IMR-90 (cell line): ENCODE measurements around the gene C5orf58. TPM values are rescaled to one million over a fixed set of nuclear protein-coding genes. Genes with fewer than 3 reads are reported as not detected.

ENCODE experiments used
- ATAC-seq: fragments of 200-7000 bp; cut with Tn5 transposase; 2 replicates; pipeline ENCODE4 v1.9.1; 2020; ENCODE audit warnings: low read depth, mild to moderate bottlenecking, moderate library complexity
- BruUV-seq: library from RNA; stranded (reverse); fragments of 400-500 nt; replicated peaks from 2 replicates; lab custom pipeline; 2021; lab: Mats Ljungman, UMichigan
- CTCF ChIA-PET: fragments of 300-600 bp; formaldehyde crosslinking; extraction: SDS; loops from one replicate; lab custom pipeline; 2021; ENCODE audit warnings: antibody characterized with exemption; lab: Yijun Ruan, JAX
- POLR2A ChIA-PET: fragments of 300-600 bp; sonication (Branson Sonifier 250); formaldehyde crosslinking; loops from one replicate; lab custom pipeline; 2022; ENCODE audit warnings: antibody characterized with exemption; ENCODE audit not compliant: unreplicated experiment; lab: Charles Lee
- DNase-seq: peaks from one replicate; pipeline ENCODE4 v3.0.0; 2013
- H2AFZ ChIP-seq: replicated peaks from 2 replicates; pipeline ENCODE3; 2013; ENCODE audit warnings: low read length, mild to moderate bottlenecking; ENCODE audit not compliant: poor library complexity
- H2AK5ac ChIP-seq: 2 replicates; pipeline ENCODE4 v1.6.1; 2013; ENCODE audit warnings: low read depth, low read length, inconsistent platforms
- H2AK9ac ChIP-seq: replicated peaks from 2 replicates; pipeline ENCODE3; 2013; ENCODE audit warnings: mild to moderate bottlenecking, low read depth, low read length, moderate library complexity; ENCODE audit not compliant: poor library complexity
- H2BK120ac ChIP-seq: 2 replicates; pipeline ENCODE4 v1.6.1; 2013; ENCODE audit warnings: low read depth, low read length, inconsistent platforms
- H2BK15ac ChIP-seq: 3 replicates; pipeline ENCODE4 v1.6.1; 2013; ENCODE audit warnings: low read depth, low read length, inconsistent platforms
- H2BK20ac ChIP-seq: 2 replicates; pipeline ENCODE4 v1.6.1; 2013; ENCODE audit warnings: low read depth, mild to moderate bottlenecking, inconsistent platforms, low read length, moderate library complexity
- H2BK5ac ChIP-seq: 2 replicates; pipeline ENCODE4 v1.6.1; 2013; ENCODE audit warnings: mild to moderate bottlenecking, low read depth, low read length, inconsistent platforms; ENCODE audit not compliant: poor library complexity, severe bottlenecking
- H3K14ac ChIP-seq: replicated peaks from 2 replicates; pipeline ENCODE4 v1.6.1; 2013; ENCODE audit warnings: low read depth, low read length, inconsistent platforms
- H3K18ac ChIP-seq: 2 replicates; pipeline ENCODE4 v1.6.1; 2013; ENCODE audit warnings: low read depth, low read length, control low read depth
- H3K23ac ChIP-seq: 2 replicates; pipeline ENCODE4 v1.6.1; 2013; ENCODE audit warnings: low read depth, low read length, inconsistent platforms
- H3K27ac ChIP-seq: 2 replicates; pipeline ENCODE4 v1.5.1; 2013; ENCODE audit warnings: mild to moderate bottlenecking, control low read depth, low read length; ENCODE audit not compliant: insufficient read depth
- H3K27me3 ChIP-seq: 2 replicates; pipeline ENCODE4 v1.6.1; 2013; ENCODE audit warnings: low read length; ENCODE audit not compliant: control insufficient read depth, insufficient read depth
- H3K36me3 ChIP-seq: 2 replicates; pipeline ENCODE4 v1.6.1; 2013; ENCODE audit warnings: low read length, mixed read lengths; ENCODE audit not compliant: control insufficient read depth, insufficient read depth
- H3K4ac ChIP-seq: 2 replicates; pipeline ENCODE4 v1.6.1; 2013; ENCODE audit warnings: low read depth, low read length, inconsistent platforms
- H3K4me1 ChIP-seq: 2 replicates; pipeline ENCODE4 v1.6.1; 2013; ENCODE audit warnings: low read length, mixed read lengths; ENCODE audit not compliant: control insufficient read depth, insufficient read depth
- H3K4me2 ChIP-seq: 2 replicates; pipeline ENCODE4 v1.6.1; 2013; ENCODE audit warnings: low read depth, mild to moderate bottlenecking, control low read depth, low read length, moderate library complexity
- H3K4me3 ChIP-seq: 2 replicates; pipeline ENCODE4 v1.5.1; 2013; ENCODE audit warnings: low read depth, mild to moderate bottlenecking, control low read depth, low read length, moderate library complexity; ENCODE audit not compliant: insufficient read depth
- H3K56ac ChIP-seq: 2 replicates; pipeline ENCODE4 v1.6.1; 2013; ENCODE audit warnings: low read length, inconsistent platforms; ENCODE audit not compliant: insufficient read depth; ENCODE audit errors: extremely low read depth
- H3K79me1 ChIP-seq, 2 experiments: 2 replicates each; pipeline ENCODE4 v1.6.1; 2013; ENCODE audit warnings: low read length in 2 of 2, inconsistent platforms in 1 of 2, low read depth in 1 of 2
- H3K9ac ChIP-seq: 2 replicates; pipeline ENCODE4 v1.6.1; 2013; ENCODE audit warnings: low read depth, low read length, control low read depth
- H3K9me1 ChIP-seq: 2 replicates; pipeline ENCODE4 v1.6.1; 2013; ENCODE audit warnings: low read length, inconsistent platforms; ENCODE audit not compliant: insufficient read depth
- H3K9me3 ChIP-seq: 2 replicates; pipeline ENCODE4 v1.6.1; 2013; ENCODE audit warnings: low read length; ENCODE audit not compliant: control insufficient read depth, insufficient read depth
- H4K20me1 ChIP-seq: 2 replicates; pipeline ENCODE4 v1.6.1; 2013; ENCODE audit warnings: low read length, inconsistent platforms; ENCODE audit not compliant: insufficient read depth
- H4K5ac ChIP-seq: 2 replicates; pipeline ENCODE4 v1.6.1; 2013; ENCODE audit warnings: mild to moderate bottlenecking, low read depth, low read length, control low read depth
- H4K8ac ChIP-seq, 2 experiments: 2 replicates each; pipeline ENCODE4 v1.6.1; 2013; ENCODE audit warnings: low read depth in 2 of 2, low read length in 2 of 2, control low read depth in 1 of 2, inconsistent platforms in 1 of 2
- H4K91ac ChIP-seq: 2 replicates; pipeline ENCODE4 v1.6.1; 2013; ENCODE audit warnings: low read depth, low read length, inconsistent platforms; ENCODE audit not compliant: insufficient read depth
- BHLHE40 ChIP-seq: fragments of 150-350 bp; IDR thresholded peaks from 2 replicates; pipeline ENCODE4 v1.6.1; 2016; ENCODE audit warnings: mild to moderate bottlenecking, low read depth, low read length
- CEBPB ChIP-seq: IDR thresholded peaks from 2 replicates; pipeline ENCODE4 v1.6.1; 2012; ENCODE audit warnings: low read depth, low read length, improper control_type of control experiment
- CHD1 ChIP-seq: IDR thresholded peaks from 2 replicates; pipeline ENCODE4 v1.6.1; 2012; ENCODE audit warnings: low read depth, low read length, improper control_type of control experiment
- CTCF ChIP-seq: conservative IDR thresholded peaks from 2 replicates; pipeline ENCODE4 v1.5.1; 2012; ENCODE audit warnings: mild to moderate bottlenecking, low read depth, low read length, improper control_type of control experiment
- ELK1 ChIP-seq: fragments of 150-350 bp; IDR thresholded peaks from 2 replicates; pipeline ENCODE4 v1.6.1; 2016; ENCODE audit warnings: low read depth, mild to moderate bottlenecking, low read length, moderate library complexity, borderline replicate concordance
- FOS ChIP-seq: fragments of 150-350 bp; IDR thresholded peaks from 2 replicates; pipeline ENCODE4 v1.6.1; 2016; ENCODE audit warnings: low read depth, low read length
- MAFK ChIP-seq: IDR thresholded peaks from 2 replicates; pipeline ENCODE4 v1.6.1; 2012; ENCODE audit warnings: low read depth, low read length, improper control_type of control experiment
- MAZ ChIP-seq: IDR thresholded peaks from 2 replicates; pipeline ENCODE4 v1.6.1; 2012; ENCODE audit warnings: low read depth, mild to moderate bottlenecking, low read length, improper control_type of control experiment, moderate library complexity, borderline replicate concordance
- MXI1 ChIP-seq: IDR thresholded peaks from 2 replicates; pipeline ENCODE4 v1.6.1; 2012; ENCODE audit warnings: low read depth, mild to moderate bottlenecking, low read length, moderate library complexity, borderline replicate concordance
- NFE2L2 ChIP-seq: fragments of 150-350 bp; IDR thresholded peaks from 2 replicates; pipeline ENCODE4 v1.6.1; 2016; ENCODE audit warnings: low read depth, mild to moderate bottlenecking, low read length
- POLR2A ChIP-seq: IDR thresholded peaks from 2 replicates; pipeline ENCODE4 v1.6.1; 2012; ENCODE audit warnings: mild to moderate bottlenecking, low read depth, low read length
- RAD21 ChIP-seq: IDR thresholded peaks from 2 replicates; pipeline ENCODE4 v1.6.1; 2012; ENCODE audit warnings: low read length, improper control_type of control experiment
- RCOR1 ChIP-seq: IDR thresholded peaks from 2 replicates; pipeline ENCODE4 v1.6.1; 2012; ENCODE audit warnings: mild to moderate bottlenecking, low read length, improper control_type of control experiment; ENCODE audit not compliant: insufficient replicate concordance
- RFX5 ChIP-seq: IDR thresholded peaks from 2 replicates; pipeline ENCODE4 v1.8.0; 2012; ENCODE audit warnings: low read depth, mild to moderate bottlenecking, low read length, moderate library complexity
- SMC3 ChIP-seq: fragments of 150-350 bp; IDR thresholded peaks from 2 replicates; pipeline ENCODE4 v1.6.1; 2016; ENCODE audit warnings: low read depth, mild to moderate bottlenecking, antibody characterized with exemption, low read length, moderate library complexity
- USF2 ChIP-seq: fragments of 150-350 bp; IDR thresholded peaks from 2 replicates; pipeline ENCODE4 v1.6.1; 2017; ENCODE audit warnings: mild to moderate bottlenecking, antibody characterized with exemption, low read length, low read depth
- dilution Hi-C: fragments of 300-500 bp; cut with HindIII; formaldehyde crosslinking; loops from one replicate; pipeline ENCODE4 v1.14.3; 2018; ENCODE audit warnings: low sequenced_read_pairs; ENCODE audit not compliant: unreplicated experiment
- in situ Hi-C: fragments of 300-500 bp; cut with MboI; formaldehyde crosslinking; loops from 3 replicates; pipeline ENCODE4 v1.14.3; 2019; ENCODE audit warnings: low sequenced_read_pairs, inconsistent platforms, mixed read lengths
- intact Hi-C: fragments of 100-400 bp; cut with micrococcal nuclease; formaldehyde crosslinking; loops from 2 replicates; pipeline ENCODE4 v1.10.0; 2022
- polyA plus RNA-seq, 3 experiments: library from polyadenylated mRNA; depleted of rRNA; stranded (reverse); fragments of >200 nt; gene quantifications; 2 replicates each; pipeline ENCODE4 v1.2.3, GENCODE V29; 2012; ENCODE audit warnings: low replicate concordance in 1 of 3
- total RNA-seq: library from RNA; depleted of rRNA; stranded (reverse); fragments of >200 nt; gene quantifications from 2 replicates; pipeline ENCODE4 v1.2.3, GENCODE V29; 2012

C5orf58 gene
- total and polyA plus RNA-seq, 2 of the 4 experiments (the other 2 are of a cell fraction), result not detected

- in situ Hi-C loops, result no loop called here
- no peaks in the 10 kb centered on the region for H3K27me3 ChIP-seq
- ChIA-PET CTCF (interaction anchor here (1.1 kb wide), 1 partner anchor 117 kb away, joined by 3 read pairs; no protein-coding TSS in a partner anchor), POLR2A (interaction anchor here (0.6 kb wide), 1 partner anchor 192 kb away, joined by 4 read pairs; no protein-coding TSS in a partner anchor)
- no TSS peak for BruUV-seq
- H3K27ac ChIP-seq, result no peak overlapping the region
- H3K9ac ChIP-seq, result no peak overlapping the region
- H3K18ac ChIP-seq, result no peak overlapping the region
- H3K79me1 ChIP-seq, result no peaks in the 10 kb centered on the region
- H2BK120ac ChIP-seq, result no peak overlapping the region
- no peaks in the 10 kb centered on the region for H4K20me1 ChIP-seq
- H2BK20ac ChIP-seq, result no peak overlapping the region
- H3K9me1 ChIP-seq, result no peaks in the 10 kb centered on the region
- no peak overlapping the region for H3K14ac ChIP-seq
- ATAC-seq, result no peak; the same call in 1 of the 2 replicates
- no peak overlapping the region for H3K23ac ChIP-seq
- H3K36me3 ChIP-seq, result no peaks in the 10 kb centered on the region
- H3K56ac ChIP-seq, result no peak overlapping the region
- H4K5ac ChIP-seq, result no peak overlapping the region
- H2BK15ac ChIP-seq, result no peak overlapping the region
- no peak overlapping the region for H2AK9ac ChIP-seq
- intact Hi-C loops, result no loop called here
- no peaks in the 10 kb centered on the region for H3K4me1 ChIP-seq
- peak; percentile 36 for DNase-seq
- dilution Hi-C loops, result no loop called here
- H2AFZ ChIP-seq, result no peak overlapping the region
- H3K4ac ChIP-seq, result no peak overlapping the region
- H4K8ac ChIP-seq, result no peak overlapping the region
- no peak overlapping the region for H3K4me2 ChIP-seq
- no peak overlapping the region for H4K91ac ChIP-seq
- no peak overlapping the region for H2BK5ac ChIP-seq
- H3K4me3 ChIP-seq, result no peak overlapping the region
- H2AK5ac ChIP-seq, result no peak overlapping the region
- TF ChIP-seq NFE2L2 (no peak), MXI1 (no peak), USF2 (no peak), MAZ (no peak), MAFK (no peak), POLR2A (no peak), RAD21 (peak; percentile 59), ELK1 (no peak), FOS (no peak), SMC3 (peak; percentile 44), CEBPB (no peak), BHLHE40 (no peak), CTCF (peak; percentile 41), RFX5 (no peak), RCOR1 (no peak), CHD1 (no peak)
- H3K9me3 ChIP-seq, result no peaks in the 10 kb centered on the region
These were observed 16.4 kb upstream of the C5orf58 start for GRCh38 chr5:170216257-170216864.
